PC-9 (cell line): ENCODE data around the gene CFAP161.

Source experiments
- CTCF ChIP-seq: fragments of 200-600 bp; sonication (generic); conservative IDR thresholded peaks from 2 replicates; pipeline ENCODE4 v1.6.1; 2017; ENCODE audit warnings: mixed run types, antibody characterized with exemption, mild to moderate bottlenecking, moderate library complexity
- EZH2 ChIP-seq: fragments of 200-600 bp; sonication (generic); IDR thresholded peaks from 2 replicates; pipeline ENCODE4 v1.8.0; 2017; ENCODE audit warnings: antibody characterized with exemption, low read depth

- TF ChIP-seq CTCF (no peak), EZH2 (no peak)
Measured at GRCh38 chr15:81146006-81146405, 11.9 kb downstream of the CFAP161 start.
